Fibroblast of lung (primary cell): ENCODE data around the gene RNF150.

ENCODE experiments used
- EZH2 ChIP-seq: IDR thresholded peaks from 2 replicates; pipeline ENCODE4 v1.5.1; 2012; ENCODE audit warnings: low read length, control low read depth, mild to moderate bottlenecking; ENCODE audit errors: missing control alignments
- TF ChIP-seq, protein P1 (sequence below), 2 donors: IDR thresholded peaks in 1 of 2; conservative IDR thresholded peaks in 1 of 2; 1 replicate in 1 of 2; 2 replicates in 1 of 2; pipeline ENCODE4 v1.5.1; 2011 to 2012; ENCODE audit warnings: low read length in 2 of 2, control low read depth in 1 of 2, inconsistent platforms in 1 of 2, low read depth in 1 of 2, mild to moderate bottlenecking in 1 of 2

DNA sequence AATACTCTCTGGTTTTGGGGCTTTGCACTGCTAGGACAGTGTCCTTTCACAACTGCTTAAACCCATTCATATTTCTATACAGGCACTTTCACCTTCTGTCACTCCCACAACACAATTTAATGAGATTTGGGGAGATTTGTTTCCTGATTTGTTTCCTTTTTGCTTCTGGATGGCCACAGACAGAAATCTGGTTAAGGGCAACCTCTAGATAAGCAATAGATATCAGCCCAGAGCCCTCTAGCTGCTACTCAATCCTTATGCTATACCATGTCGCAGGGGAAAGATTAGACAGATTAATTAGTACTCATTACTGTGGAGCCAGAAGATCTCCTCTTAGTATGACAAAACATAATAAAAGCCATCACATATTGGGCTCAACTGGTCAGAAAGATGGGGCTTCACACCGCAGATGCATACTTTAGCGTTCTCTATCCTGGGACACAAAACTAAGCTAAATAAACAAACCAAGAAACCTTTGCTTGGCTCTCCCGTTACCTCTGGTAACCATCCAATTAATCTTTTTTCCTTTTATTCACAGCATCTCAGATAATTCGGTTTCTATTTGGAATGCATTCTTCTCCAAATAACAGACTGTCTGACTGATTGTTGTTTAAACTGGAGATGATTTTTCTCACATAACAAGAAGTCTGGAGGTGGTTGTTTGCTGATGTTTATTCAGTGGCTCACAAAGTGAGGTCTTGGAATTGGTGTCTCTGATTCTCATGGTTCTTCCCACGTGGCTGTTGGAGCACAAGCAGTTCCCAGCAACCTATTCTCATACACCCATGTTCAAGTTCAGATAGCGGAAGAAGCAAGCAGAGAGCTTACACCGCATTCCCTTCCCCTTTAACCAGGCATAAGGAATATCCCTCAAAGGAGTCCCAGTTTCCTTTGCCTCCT is 46.5 kb upstream of the RNF150 start:
- TF ChIP-seq, protein P1, sequence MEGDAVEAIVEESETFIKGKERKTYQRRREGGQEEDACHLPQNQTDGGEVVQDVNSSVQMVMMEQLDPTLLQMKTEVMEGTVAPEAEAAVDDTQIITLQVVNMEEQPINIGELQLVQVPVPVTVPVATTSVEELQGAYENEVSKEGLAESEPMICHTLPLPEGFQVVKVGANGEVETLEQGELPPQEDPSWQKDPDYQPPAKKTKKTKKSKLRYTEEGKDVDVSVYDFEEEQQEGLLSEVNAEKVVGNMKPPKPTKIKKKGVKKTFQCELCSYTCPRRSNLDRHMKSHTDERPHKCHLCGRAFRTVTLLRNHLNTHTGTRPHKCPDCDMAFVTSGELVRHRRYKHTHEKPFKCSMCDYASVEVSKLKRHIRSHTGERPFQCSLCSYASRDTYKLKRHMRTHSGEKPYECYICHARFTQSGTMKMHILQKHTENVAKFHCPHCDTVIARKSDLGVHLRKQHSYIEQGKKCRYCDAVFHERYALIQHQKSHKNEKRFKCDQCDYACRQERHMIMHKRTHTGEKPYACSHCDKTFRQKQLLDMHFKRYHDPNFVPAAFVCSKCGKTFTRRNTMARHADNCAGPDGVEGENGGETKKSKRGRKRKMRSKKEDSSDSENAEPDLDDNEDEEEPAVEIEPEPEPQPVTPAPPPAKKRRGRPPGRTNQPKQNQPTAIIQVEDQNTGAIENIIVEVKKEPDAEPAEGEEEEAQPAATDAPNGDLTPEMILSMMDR (conservative IDR thresholded peaks at IDR 0.05 in 1 of 2, IDR thresholded peaks at IDR 0.05 in 1 of 2; ENCODE audit: low read depth in 1 of 2, low read length in 2 of 2) = no peak
- no peak for TF ChIP-seq EZH2
